Measurements from ENCODE around the gene CLEC4C.

DNA sequence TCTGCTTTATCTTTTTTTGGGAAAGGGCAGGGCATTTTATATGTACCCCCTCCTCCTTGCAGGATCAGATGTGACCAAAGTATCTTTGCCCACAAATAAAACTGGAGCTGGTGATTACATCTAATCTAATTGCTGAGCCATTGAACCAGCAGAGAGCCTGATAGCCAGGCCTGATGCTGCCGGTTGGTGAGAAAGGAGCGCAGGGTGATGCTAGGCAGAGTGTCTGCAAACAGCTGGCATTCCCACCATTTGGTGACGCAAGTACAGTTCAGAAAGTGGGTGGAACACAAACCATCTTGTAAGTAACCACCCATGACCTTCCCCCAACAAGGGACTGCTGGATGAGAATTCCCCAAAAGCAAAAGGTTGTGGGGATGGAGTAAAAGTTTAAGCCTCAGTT is 23.2 kb downstream of the CLEC4C start:
- TF ChIP-seq GTF2F1 (IDR thresholded peaks at IDR 0.05; ENCODE audit: borderline replicate concordance, low read depth, low read length) (no peak), CTCF (IDR thresholded peaks at IDR 0.05; ENCODE audit: control extremely low read depth in 1 of 3, insufficient read depth in 1 of 3, low read depth in 1 of 3, low read length in 3 of 3) (no peak), TEAD4 (IDR thresholded peaks at IDR 0.05; ENCODE audit: low read depth, low read length) (no peak), SIN3A (conservative IDR thresholded peaks at IDR 0.05 in 1 of 2, IDR thresholded peaks at IDR 0.05 in 1 of 2; ENCODE audit: low read depth in 1 of 2, low read length in 2 of 2) (no peak)
